ENCODE data around the gene CNTNAP2.

DNA sequence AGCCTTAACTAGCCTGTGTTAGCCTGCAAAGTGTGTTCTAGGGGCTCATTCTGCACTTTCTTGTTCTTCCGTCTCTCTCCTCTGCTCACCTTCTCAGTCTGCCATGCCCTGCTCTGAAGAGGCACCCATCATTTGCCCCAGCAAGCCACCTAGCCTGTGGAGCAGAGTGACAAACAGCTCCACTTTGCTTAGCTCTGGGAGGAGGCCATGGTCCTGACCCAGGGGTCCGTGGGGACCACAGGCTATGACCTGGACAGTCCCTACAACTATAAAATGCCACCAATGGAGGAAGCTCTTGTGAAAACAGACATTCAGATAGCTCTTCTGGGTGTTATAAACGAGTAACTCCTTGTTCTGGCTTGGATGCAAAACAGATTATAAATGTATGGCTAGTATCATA lies 1029.6 kb downstream of the CNTNAP2 start:
- TF ChIP-seq, protein P1, sequence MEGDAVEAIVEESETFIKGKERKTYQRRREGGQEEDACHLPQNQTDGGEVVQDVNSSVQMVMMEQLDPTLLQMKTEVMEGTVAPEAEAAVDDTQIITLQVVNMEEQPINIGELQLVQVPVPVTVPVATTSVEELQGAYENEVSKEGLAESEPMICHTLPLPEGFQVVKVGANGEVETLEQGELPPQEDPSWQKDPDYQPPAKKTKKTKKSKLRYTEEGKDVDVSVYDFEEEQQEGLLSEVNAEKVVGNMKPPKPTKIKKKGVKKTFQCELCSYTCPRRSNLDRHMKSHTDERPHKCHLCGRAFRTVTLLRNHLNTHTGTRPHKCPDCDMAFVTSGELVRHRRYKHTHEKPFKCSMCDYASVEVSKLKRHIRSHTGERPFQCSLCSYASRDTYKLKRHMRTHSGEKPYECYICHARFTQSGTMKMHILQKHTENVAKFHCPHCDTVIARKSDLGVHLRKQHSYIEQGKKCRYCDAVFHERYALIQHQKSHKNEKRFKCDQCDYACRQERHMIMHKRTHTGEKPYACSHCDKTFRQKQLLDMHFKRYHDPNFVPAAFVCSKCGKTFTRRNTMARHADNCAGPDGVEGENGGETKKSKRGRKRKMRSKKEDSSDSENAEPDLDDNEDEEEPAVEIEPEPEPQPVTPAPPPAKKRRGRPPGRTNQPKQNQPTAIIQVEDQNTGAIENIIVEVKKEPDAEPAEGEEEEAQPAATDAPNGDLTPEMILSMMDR (IDR thresholded peaks at IDR 0.05), result no peak
- no peak for TF ChIP-seq POLR2AphosphoS5 (IDR thresholded peaks at IDR 0.05; ENCODE audit: low read depth, low read length)
- TF ChIP-seq TCF7L2 (IDR thresholded peaks at IDR 0.05; ENCODE audit: low read depth, low read length), result no peak
- no peak for TF ChIP-seq SIN3A (IDR thresholded peaks at IDR 0.05; ENCODE audit: borderline replicate concordance, insufficient read depth, low read depth, low read length)
- TF ChIP-seq, protein P2, sequence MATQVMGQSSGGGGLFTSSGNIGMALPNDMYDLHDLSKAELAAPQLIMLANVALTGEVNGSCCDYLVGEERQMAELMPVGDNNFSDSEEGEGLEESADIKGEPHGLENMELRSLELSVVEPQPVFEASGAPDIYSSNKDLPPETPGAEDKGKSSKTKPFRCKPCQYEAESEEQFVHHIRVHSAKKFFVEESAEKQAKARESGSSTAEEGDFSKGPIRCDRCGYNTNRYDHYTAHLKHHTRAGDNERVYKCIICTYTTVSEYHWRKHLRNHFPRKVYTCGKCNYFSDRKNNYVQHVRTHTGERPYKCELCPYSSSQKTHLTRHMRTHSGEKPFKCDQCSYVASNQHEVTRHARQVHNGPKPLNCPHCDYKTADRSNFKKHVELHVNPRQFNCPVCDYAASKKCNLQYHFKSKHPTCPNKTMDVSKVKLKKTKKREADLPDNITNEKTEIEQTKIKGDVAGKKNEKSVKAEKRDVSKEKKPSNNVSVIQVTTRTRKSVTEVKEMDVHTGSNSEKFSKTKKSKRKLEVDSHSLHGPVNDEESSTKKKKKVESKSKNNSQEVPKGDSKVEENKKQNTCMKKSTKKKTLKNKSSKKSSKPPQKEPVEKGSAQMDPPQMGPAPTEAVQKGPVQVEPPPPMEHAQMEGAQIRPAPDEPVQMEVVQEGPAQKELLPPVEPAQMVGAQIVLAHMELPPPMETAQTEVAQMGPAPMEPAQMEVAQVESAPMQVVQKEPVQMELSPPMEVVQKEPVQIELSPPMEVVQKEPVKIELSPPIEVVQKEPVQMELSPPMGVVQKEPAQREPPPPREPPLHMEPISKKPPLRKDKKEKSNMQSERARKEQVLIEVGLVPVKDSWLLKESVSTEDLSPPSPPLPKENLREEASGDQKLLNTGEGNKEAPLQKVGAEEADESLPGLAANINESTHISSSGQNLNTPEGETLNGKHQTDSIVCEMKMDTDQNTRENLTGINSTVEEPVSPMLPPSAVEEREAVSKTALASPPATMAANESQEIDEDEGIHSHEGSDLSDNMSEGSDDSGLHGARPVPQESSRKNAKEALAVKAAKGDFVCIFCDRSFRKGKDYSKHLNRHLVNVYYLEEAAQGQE (IDR thresholded peaks at IDR 0.05; ENCODE audit: insufficient read depth in 1 of 2, low read depth in 2 of 2, low read length in 1 of 2), result no peak
